Fibroblast of lung (primary cell): ENCODE results near the gene CHST12. TPM values are rescaled to one million over a fixed set of nuclear protein-coding genes. Genes with fewer than 3 reads are reported as not detected.

Experiments
- DNase-seq, 2 donors: peaks; one replicate each; pipeline versions ENCODE4 v3.0.0 to v3.0.0-alpha.2; 2010; ENCODE audit warnings: low read depth in 2 of 2
- H2AFZ ChIP-seq: 2 replicates; pipeline ENCODE4 v1.5.1; 2012; ENCODE audit warnings: low read length, control low read depth, inconsistent platforms
- H3K27ac ChIP-seq: 2 replicates; pipeline ENCODE4 v1.5.1; 2011; ENCODE audit warnings: low read length, control low read depth; ENCODE audit not compliant: insufficient read depth
- H3K27me3 ChIP-seq: 2 replicates; pipeline ENCODE4 v1.5.1; 2011; ENCODE audit warnings: mild to moderate bottlenecking, low read length; ENCODE audit not compliant: control insufficient read depth, insufficient read depth
- H3K36me3 ChIP-seq: 2 replicates; pipeline ENCODE4 v1.5.1; 2011; ENCODE audit warnings: low read length; ENCODE audit not compliant: control insufficient read depth, insufficient read depth
- H3K4me1 ChIP-seq: 2 replicates; pipeline ENCODE4 v1.5.1; 2011; ENCODE audit warnings: low read length; ENCODE audit not compliant: control insufficient read depth, insufficient read depth; ENCODE audit errors: extremely low read depth
- H3K4me2 ChIP-seq: 2 replicates; pipeline ENCODE4 v1.5.1; 2011; ENCODE audit warnings: low read length, control low read depth; ENCODE audit not compliant: insufficient read depth; ENCODE audit errors: extremely low read depth
- H3K4me3 ChIP-seq, 4 experiments: fragments of 200-600 bp in 1 of 4; sonication (generic) in 1 of 4; replicated peaks in 1 of 4; 2 replicates each; pipeline ENCODE4 v1.5.1; 2011 to 2016; ENCODE audit warnings: low read length in 4 of 4, low read depth in 3 of 4, mild to moderate bottlenecking in 3 of 4, control low read depth in 2 of 4, inconsistent platforms in 1 of 4, mixed read lengths in 1 of 4; ENCODE audit not compliant: insufficient read depth in 1 of 4; ENCODE audit errors: control extremely low read depth in 1 of 4
- H3K79me2 ChIP-seq: 2 replicates; pipeline ENCODE4 v1.5.1; 2012; ENCODE audit warnings: mild to moderate bottlenecking, low read length, inconsistent platforms; ENCODE audit not compliant: control insufficient read depth, insufficient read depth
- H3K9ac ChIP-seq: 2 replicates; pipeline ENCODE4 v1.5.1; 2011; ENCODE audit warnings: mild to moderate bottlenecking, low read length, control low read depth; ENCODE audit not compliant: insufficient read depth
- H3K9me3 ChIP-seq: 2 replicates; pipeline ENCODE4 v1.5.1; 2012; ENCODE audit warnings: low read depth, low read length; ENCODE audit not compliant: control insufficient read depth, insufficient read depth
- H4K20me1 ChIP-seq: 2 replicates; pipeline ENCODE4 v1.5.1; 2011; ENCODE audit warnings: low read length; ENCODE audit not compliant: control insufficient read depth, insufficient read depth; ENCODE audit errors: extremely low read depth
- CTCF ChIP-seq, 2 donors: IDR thresholded peaks in 1 of 2; conservative IDR thresholded peaks in 1 of 2; 1 replicate in 1 of 2; 2 replicates in 1 of 2; pipeline ENCODE4 v1.5.1; 2011 to 2012; ENCODE audit warnings: low read length in 2 of 2, control low read depth in 1 of 2, inconsistent platforms in 1 of 2, low read depth in 1 of 2, mild to moderate bottlenecking in 1 of 2
- EZH2 ChIP-seq: IDR thresholded peaks from 2 replicates; pipeline ENCODE4 v1.5.1; 2012; ENCODE audit warnings: low read length, control low read depth, mild to moderate bottlenecking; ENCODE audit errors: missing control alignments
- polyA plus RNA-seq, 2 donors: library from polyadenylated mRNA; depleted of rRNA in 1 of 2; stranded (reverse) in 1 of 2; unstranded in 1 of 2; fragments of >200 nt; gene quantifications; 2 replicates each; pipeline ENCODE4 v1.2.1, GENCODE V29; 2011 to 2012; ENCODE audit warnings: missing spikeins in 1 of 2
- total RNA-seq: library from RNA; depleted of rRNA; stranded (reverse); fragments of >200 nt; gene quantifications from 2 replicates; pipeline ENCODE4 v1.2.1, GENCODE V29; 2014

Gene CHST12
- total and polyA plus RNA-seq, 2 donors (not counting 1 experiment from before 2014, with no cell fraction given): 3.5 to 9.5 TPM

- Histone ChIP-seq H3K4me3 (no peak overlapping the region), H3K79me2 (no peaks in the 10 kb centered on the region), H3K4me1 (peaks cover 8% of the 10 kb centered on the region), H3K36me3 (no peaks in the 10 kb centered on the region), H3K9ac (no peak overlapping the region), H3K27me3 (peaks cover 3% of the 10 kb centered on the region), H4K20me1 (no peaks in the 10 kb centered on the region), H3K4me2 (no peak overlapping the region), H3K9me3 (no peaks in the 10 kb centered on the region), H3K27ac (no peak overlapping the region), H2AFZ (no peak overlapping the region)
- peak in 1 of 2 donors; percentile 20 for DNase-seq
- TF ChIP-seq CTCF (conservative IDR thresholded peaks at IDR 0.05 in 1 of 2, IDR thresholded peaks at IDR 0.05 in 1 of 2; ENCODE audit: low read depth in 1 of 2, low read length in 2 of 2): no peak
- TF ChIP-seq EZH2: no peak
These were observed 81.5 kb downstream of the CHST12 start for GRCh38 chr7:2484868-2485267.

- no peak for TF ChIP-seq CTCF (conservative IDR thresholded peaks at IDR 0.05 in 1 of 2, IDR thresholded peaks at IDR 0.05 in 1 of 2; ENCODE audit: low read depth in 1 of 2, low read length in 2 of 2)
- no peak for TF ChIP-seq EZH2
These were observed 84.3 kb downstream of the CHST12 start for GRCh38 chr7:2487586-2488271.

GRCh38 chr7:2488272-2488645 is 84.8 kb downstream of the CHST12 start:
- no peaks in the 10 kb centered on the region for H3K9me3 ChIP-seq
- no peaks in the 10 kb centered on the region for H3K36me3 ChIP-seq
- H3K9ac ChIP-seq: no peak overlapping the region
- H3K27me3 ChIP-seq: no peaks in the 10 kb centered on the region
- no peaks in the 10 kb centered on the region for H4K20me1 ChIP-seq
- TF ChIP-seq EZH2: no peak
- TF ChIP-seq CTCF (conservative IDR thresholded peaks at IDR 0.05 in 1 of 2, IDR thresholded peaks at IDR 0.05 in 1 of 2; ENCODE audit: low read depth in 1 of 2, low read length in 2 of 2): no peak
- H3K4me2 ChIP-seq: no peak overlapping the region
- H3K79me2 ChIP-seq: no peaks in the 10 kb centered on the region
- no peak overlapping the region for H2AFZ ChIP-seq
- H3K4me3 ChIP-seq: no peak overlapping the region
- H3K4me1 ChIP-seq: peaks cover 8% of the 10 kb centered on the region
- H3K27ac ChIP-seq: no peak overlapping the region
- DNase-seq: no peak

More at GRCh38 chr7:2487586-2488271, 84.3 kb downstream of the CHST12 start:
- Histone ChIP-seq H3K4me2 (no peak overlapping the region), H3K9ac (no peak overlapping the region), H3K27ac (no peak overlapping the region), H3K9me3 (no peaks in the 10 kb centered on the region), H3K79me2 (no peaks in the 10 kb centered on the region), H3K36me3 (no peaks in the 10 kb centered on the region), H4K20me1 (no peaks in the 10 kb centered on the region), H3K4me3 (no peak overlapping the region), H3K4me1 (peaks cover 8% of the 10 kb centered on the region), H3K27me3 (no peaks in the 10 kb centered on the region), H2AFZ (no peak overlapping the region)
- peak in 1 of 2 donors; percentile 24 for DNase-seq
